ENCODE results near the gene BMI1. TPM values are rescaled to one million over a fixed set of nuclear protein-coding genes. Genes with fewer than 3 reads are reported as not detected.
A peak's percentile ranks its signal among the peaks of the same experiment; 100 is the strongest.

BMI1 gene
- total RNA-seq, 1 donor from 2014 or later, result 49.9 TPM

GRCh38 chr10:22335173-22335933 is 14.5 kb downstream of the BMI1 start:
- Mint-ChIP-seq H3K27ac (ENCODE audit: unreplicated experiment) (no peak overlapping the region), H3K4me3 (peak overlapping the region; percentile 85)
- TF ChIP-seq CTCF (conservative IDR thresholded peaks at IDR 0.05), result peak; percentile 54

GRCh38 chr10:22338185-22338900 is 17.4 kb downstream of the BMI1 start:
- peaks cover 95% of the 10 kb centered on the region for H3K27me3 Mint-ChIP-seq (ENCODE audit: low read depth)
- no peak overlapping the region for H3K27ac Mint-ChIP-seq (ENCODE audit: unreplicated experiment)
- peaks cover 3% of the 10 kb centered on the region for H3K9me3 Mint-ChIP-seq
- no peak for DNase-seq (ENCODE audit: low read depth, low spot score)
- peak overlapping the region; percentile 95 for H3K4me3 Mint-ChIP-seq
- H3K36me3 Mint-ChIP-seq (ENCODE audit: low read depth), result peaks cover 3% of the 10 kb centered on the region
- TF ChIP-seq CTCF (conservative IDR thresholded peaks at IDR 0.05), result no peak
- H3K4me1 Mint-ChIP-seq, result peaks cover 25% of the 10 kb centered on the region

More at GRCh38 chr10:22335173-22335933, 14.5 kb downstream of the BMI1 start:
- Mint-ChIP-seq H3K27me3 (ENCODE audit: low read depth) (peaks cover 95% of the 10 kb centered on the region), H3K4me1 (peaks cover 18% of the 10 kb centered on the region), H3K36me3 (ENCODE audit: low read depth) (peaks cover 12% of the 10 kb centered on the region), H3K9me3 (peaks cover 3% of the 10 kb centered on the region)
- no peak for DNase-seq (ENCODE audit: low read depth, low spot score)

GRCh38 chr10:22338931-22339330 is 18.0 kb downstream of the BMI1 start:
- H3K27me3 Mint-ChIP-seq (ENCODE audit: low read depth), result peaks cover 95% of the 10 kb centered on the region
- no peaks in the 10 kb centered on the region for H3K36me3 Mint-ChIP-seq (ENCODE audit: low read depth)
- DNase-seq (ENCODE audit: low read depth, low spot score), result no peak
- H3K4me3 Mint-ChIP-seq, result peak overlapping the region; percentile 95
- H3K27ac Mint-ChIP-seq (ENCODE audit: unreplicated experiment), result no peak overlapping the region
- peaks cover 21% of the 10 kb centered on the region for H3K4me1 Mint-ChIP-seq
- TF ChIP-seq CTCF (conservative IDR thresholded peaks at IDR 0.05), result no peak
- H3K9me3 Mint-ChIP-seq, result no peaks in the 10 kb centered on the region

- H3K9me3 Mint-ChIP-seq, result no peaks in the 10 kb centered on the region
- H3K4me1 Mint-ChIP-seq, result peaks cover 21% of the 10 kb centered on the region
- no peak overlapping the region for H3K27ac Mint-ChIP-seq (ENCODE audit: unreplicated experiment)
- H3K4me3 Mint-ChIP-seq, result peak overlapping the region; percentile 95
- DNase-seq (ENCODE audit: low read depth, low spot score), result no peak
- H3K36me3 Mint-ChIP-seq (ENCODE audit: low read depth), result no peaks in the 10 kb centered on the region
- peak; percentile 11 for TF ChIP-seq CTCF (conservative IDR thresholded peaks at IDR 0.05)
- peaks cover 95% of the 10 kb centered on the region for H3K27me3 Mint-ChIP-seq (ENCODE audit: low read depth)
These were observed 18.9 kb downstream of the BMI1 start for GRCh38 chr10:22339761-22340328.

GRCh38 chr10:22340329-22341189 is 19.7 kb downstream of the BMI1 start:
- Mint-ChIP-seq H3K27ac (ENCODE audit: unreplicated experiment) (no peak overlapping the region), H3K9me3 (no peaks in the 10 kb centered on the region), H3K27me3 (ENCODE audit: low read depth) (peaks cover 95% of the 10 kb centered on the region), H3K4me1 (peaks cover 21% of the 10 kb centered on the region), H3K4me3 (peak overlapping the region; percentile 95), H3K36me3 (ENCODE audit: low read depth) (no peaks in the 10 kb centered on the region)
- TF ChIP-seq CTCF (conservative IDR thresholded peaks at IDR 0.05), result peak; percentile 2
- DNase-seq (ENCODE audit: low read depth, low spot score), result peak; percentile 57

All from neural crest cell (in vitro differentiated cells).